Amygdala (tissue), 56 donors: ENCODE results near the gene RRBP1.
A peak's percentile ranks its signal among the peaks of the same experiment; 100 is the strongest.

Experiments
- DNase-seq, 56 donors: peaks; one replicate each; lab custom pipeline; 2025; lab: John Stamatoyannopoulos, UW

RRBP1 gene

DNA sequence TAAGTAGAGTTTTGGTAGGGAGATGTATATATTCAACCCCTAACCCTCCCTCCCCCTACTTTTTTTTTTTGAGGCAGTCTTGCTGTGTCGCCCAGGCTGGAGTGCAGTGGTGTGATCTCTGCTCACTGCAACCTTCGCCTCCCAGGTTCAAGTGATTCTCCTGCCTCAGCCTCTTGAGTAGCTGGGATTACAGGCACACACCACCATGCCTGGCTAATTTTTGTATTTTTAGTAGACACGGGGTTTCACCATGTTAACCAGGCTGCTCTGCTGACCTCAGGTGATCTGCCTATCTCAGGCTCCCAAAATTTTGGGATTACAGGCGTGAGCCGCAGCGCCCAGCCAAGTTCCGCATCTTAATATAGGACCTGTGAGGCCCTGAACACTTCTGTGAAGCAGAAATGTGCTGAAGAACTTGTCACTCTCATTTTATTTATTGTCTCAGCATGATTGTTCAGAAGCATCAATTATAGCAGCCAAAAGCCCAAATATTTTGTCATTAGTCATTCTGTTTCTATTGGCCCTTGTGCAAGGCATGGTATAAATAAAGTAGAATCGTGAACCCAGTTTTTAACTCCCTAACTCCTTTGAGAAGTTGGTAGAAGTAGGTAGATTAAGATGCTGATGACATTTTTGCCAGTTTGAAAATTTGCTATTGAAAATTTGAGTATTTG is 92.7 kb downstream of the RRBP1 start:
- DNase-seq = no peak

DNA sequence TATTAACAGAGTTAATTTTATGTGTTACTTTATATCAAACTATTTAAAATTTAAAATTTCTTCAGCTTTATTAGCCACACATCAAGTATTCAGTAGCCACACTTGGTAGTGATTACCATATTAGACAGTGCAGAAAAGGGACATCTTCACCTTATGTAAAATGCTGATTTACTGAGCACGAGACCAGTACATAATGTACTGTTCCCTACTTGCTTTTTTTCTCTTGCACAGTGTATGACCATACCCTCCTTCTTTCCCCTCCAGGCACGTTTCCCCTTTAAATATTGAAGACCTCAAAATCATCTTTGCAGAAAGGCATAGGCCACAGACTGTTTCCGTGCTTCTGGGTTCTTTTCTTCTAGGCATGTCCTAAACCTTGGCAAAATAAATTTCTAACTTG is 94.2 kb downstream of the RRBP1 start:
- DNase-seq = no peak

DNA sequence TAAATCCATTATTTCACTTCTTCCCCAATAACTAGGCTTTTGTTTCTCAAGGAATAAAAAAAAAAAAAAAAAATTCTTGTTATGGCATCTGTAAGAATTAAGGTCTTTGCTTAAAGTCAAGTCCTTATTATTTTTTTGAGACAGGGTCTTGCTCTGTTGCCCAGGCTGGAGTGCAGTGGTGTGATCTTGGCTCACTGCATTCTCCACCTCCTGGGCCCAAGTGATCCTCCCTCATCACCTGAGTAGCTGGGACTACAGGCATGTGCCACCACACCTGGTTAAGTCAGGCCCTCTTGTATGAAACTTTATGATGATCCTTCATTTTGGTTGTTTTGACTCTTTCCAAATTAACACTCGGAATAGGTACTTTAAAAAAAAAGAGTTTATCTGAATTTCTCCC is 94.9 kb downstream of the RRBP1 start:
- no peak for DNase-seq

DNA sequence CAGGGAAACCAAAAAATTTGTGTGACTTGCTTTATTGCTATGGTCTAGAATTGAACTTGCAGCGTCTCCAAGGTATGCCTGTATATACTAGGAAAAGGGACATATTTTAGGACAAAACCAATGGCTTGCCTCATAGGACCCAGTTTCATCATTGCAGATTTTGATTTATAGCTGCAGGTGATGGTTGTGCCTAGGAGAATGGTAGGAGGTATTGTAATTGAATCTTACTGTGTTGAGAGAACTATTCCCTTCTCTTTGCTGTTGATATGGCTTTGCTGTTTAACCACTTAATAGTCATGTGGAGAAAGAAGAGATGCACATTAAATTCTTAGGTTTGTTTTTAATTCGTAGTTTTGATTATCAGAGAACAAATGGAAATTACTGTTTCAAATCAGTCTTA is 95.8 kb downstream of the RRBP1 start:
- no peak for DNase-seq

DNA sequence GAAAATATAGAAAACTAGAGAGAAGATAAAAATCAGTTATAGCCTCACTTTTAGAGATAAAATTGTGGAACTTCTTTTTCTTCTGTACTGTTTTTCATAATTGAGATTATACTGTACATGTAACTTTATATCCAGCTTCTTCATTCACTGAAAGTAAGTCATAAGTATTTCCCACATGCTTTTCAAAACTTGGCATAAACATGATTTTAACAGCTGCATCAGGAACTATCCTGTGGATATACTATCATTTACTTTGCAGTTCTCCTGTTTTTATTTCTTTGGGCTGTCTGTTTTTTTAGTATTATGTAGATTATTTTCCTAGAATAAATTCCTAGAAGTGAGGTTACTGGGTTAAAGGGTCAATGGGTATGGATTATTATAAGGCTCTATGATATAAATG is 97.4 kb downstream of the RRBP1 start:
- DNase-seq = no peak

DNA sequence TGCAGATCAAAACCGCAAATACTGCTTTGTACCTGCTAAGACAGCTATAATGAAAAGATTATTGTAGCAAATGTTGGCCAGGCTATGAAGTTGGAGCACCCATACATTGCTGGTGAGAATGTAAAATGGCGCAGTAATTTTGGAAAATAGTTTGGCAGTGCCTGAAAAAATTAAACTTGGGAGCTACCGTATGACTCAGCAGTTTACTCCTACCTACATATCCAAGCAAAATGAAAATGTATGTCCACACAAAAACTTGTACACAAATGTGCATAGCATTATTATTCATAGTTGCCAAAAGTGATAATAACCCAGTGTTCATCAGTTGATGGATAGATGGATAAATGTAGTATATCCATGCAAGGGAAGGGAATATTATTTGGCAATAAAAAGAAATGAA is 98.9 kb downstream of the RRBP1 start:
- DNase-seq = no peak

DNA sequence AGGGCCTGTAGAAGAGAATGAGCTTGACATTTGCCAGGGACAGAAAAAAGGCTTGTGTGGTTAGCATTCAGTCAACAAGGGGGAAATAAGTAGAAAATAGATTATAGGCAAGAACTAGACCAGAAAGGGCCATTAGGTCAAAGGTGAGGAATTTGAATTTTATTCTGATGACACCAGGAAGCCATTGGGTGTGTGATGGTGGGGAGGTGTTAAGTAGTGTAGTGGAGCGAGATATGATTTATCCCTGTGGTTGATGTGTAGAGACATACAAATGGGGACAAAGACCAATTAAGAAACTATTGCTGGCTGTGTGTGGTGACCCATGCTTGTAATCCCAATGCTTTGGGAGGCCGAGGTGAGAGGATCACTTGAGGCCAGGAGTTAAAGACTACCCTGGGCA is 101.1 kb downstream of the RRBP1 start:
- DNase-seq = no peak

DNA sequence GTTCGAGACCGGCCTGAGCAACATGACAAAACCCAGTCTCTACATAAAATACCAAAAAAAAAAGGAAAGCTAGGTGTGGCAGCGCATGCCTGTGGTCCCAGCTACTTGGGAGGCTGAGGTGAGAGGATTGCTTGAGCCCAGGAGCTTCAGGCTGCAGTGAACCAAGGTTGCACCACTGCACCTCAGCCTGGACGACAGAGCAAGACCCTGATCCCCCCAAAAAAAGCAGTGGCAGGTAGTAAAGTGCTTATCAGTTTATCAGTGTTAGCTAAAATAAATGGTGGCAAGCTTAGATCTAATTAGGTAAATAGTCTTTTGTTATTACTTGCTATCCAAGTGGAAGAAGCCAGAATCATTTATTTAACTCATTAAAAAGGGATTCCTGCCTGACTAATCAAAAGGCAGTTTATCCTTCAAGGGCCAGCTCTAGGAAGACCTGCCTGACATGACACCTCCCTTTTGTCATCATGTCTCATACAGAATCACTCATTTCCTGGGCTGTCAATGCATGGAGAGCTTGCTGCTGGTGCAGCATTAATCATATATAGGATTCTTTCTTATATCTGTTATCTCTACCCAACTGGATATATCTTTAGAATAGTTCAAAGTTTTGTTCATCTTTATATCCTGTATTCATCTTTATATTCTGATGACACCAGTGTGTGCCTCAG is 102.5 kb downstream of the RRBP1 start:
- DNase-seq = no peak

DNA sequence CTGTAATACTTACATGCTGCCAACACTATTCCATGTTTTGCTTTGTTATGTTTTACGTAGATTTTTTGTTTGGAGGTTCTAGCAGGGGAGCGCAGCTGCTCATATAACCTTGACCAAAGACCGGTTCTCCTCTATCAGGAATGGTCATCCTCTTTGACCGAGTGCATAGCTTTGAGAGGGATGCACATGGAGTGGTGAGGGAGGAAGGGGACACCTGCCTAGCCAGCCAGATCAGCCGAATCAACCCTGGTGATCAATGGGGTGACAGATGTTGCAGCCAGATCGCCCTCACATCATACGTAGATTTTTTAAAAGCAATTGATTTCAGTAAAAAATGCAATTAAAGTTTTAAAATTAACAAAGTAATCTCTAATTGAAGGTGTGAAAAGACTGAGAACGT is 105.8 kb downstream of the RRBP1 start:
- DNase-seq = no peak

DNA sequence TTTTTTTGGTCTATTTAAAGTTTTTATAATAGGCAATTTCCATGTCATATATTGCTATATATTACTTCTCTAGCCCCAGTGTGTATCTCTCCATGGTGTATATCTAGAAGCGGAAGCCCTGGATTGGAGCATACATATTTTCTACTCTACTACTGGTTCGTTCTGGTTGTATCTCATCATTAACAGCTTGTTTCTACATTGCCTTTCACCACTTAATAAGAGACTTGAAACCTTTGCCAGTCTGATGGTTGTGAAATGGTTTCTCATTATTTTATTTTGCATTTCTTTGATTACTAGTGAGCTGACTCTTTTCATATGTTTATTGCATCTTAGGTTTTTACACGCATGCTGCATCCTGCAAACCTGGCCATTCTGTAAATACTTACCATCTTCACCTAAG is 108.6 kb downstream of the RRBP1 start:
- no peak for DNase-seq

DNA sequence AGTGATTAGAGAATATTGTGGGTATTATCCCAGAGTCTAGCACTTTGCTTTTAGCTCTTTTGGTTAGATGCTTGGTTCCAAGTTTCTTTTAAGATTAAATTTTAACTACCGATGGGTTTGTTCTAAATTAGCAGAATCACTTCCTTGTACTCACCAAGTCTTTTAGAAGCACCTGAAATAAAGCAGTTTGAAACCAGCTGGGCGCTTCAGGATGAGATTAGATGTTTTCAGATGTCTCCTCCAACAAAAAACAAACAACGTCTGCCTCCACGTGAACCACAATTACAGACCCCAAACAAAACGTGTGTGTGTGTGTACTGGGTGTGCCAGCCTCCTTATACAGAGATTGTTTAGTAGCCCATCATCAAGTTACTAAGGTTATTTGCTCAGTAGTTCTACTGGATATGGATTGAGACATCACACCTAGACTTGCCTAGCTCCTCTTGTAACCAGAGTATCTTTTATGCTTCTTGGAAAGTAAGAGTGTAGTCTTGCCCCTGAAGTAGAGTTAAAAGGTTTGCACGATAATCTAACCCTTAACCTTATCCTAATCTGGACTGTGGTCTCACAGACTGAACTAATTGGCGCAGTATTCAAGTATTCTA is 109.9 kb downstream of the RRBP1 start:
- no peak for DNase-seq

DNA sequence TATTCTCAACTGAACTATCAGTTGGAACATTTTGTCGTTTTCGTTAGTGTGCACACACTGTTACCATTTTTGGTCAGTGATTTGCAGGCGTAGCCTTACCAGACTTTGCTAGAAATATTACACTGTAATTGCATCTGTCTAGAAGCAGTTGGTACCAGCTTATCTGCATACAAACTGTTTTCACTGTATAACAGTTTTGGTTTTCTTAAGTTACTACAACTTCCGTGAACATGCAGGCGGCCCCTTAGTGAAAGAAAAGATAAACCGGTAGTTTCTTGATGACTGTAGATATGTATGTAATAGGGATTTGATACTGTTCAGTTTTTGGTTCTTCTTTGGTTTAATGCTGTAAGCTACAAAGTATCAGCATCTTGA is 110.9 kb downstream of the RRBP1 start:
- no peak for DNase-seq

DNA sequence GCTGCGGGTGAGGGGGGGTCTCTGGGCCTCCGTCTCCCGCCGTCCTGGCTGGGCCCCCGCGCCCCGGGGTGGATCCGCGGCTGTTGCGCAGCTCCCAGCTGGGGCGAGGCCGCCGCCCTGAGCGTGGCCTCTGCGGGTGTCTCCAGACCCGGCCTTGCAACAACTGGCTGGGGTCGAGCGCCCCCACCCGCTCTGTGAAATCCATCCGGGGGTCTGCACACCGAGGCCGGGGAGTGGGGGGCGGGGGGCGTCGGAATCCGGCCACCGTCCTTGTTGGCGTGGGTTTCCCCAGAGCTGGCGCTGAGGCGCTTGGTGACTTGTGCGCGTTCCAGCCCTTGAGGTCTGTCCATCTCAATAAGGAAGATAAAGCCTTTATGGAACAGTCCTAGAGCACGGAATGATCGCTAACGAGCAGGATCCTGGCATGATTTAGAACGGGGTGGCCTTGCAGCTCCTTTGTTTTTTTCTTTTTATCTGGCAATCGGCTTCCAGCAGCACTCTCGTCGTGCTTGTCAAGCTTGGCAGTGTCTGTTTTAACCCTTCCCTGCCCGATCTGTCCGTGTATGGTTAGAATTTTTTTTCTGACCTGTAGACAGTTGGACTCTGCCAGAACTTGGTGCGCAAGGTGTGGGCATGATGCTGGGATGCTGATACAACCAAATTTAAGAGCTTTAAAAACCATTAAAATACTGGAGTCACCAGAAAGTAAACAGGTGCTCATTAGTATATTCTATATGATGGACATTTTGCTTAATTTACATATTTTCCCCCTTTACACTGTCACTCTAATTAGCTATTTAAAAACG is 111.5 kb downstream of the RRBP1 start:
- peak in 35 of 56 donors; percentile 23 to 82 (median 53) for DNase-seq

DNA sequence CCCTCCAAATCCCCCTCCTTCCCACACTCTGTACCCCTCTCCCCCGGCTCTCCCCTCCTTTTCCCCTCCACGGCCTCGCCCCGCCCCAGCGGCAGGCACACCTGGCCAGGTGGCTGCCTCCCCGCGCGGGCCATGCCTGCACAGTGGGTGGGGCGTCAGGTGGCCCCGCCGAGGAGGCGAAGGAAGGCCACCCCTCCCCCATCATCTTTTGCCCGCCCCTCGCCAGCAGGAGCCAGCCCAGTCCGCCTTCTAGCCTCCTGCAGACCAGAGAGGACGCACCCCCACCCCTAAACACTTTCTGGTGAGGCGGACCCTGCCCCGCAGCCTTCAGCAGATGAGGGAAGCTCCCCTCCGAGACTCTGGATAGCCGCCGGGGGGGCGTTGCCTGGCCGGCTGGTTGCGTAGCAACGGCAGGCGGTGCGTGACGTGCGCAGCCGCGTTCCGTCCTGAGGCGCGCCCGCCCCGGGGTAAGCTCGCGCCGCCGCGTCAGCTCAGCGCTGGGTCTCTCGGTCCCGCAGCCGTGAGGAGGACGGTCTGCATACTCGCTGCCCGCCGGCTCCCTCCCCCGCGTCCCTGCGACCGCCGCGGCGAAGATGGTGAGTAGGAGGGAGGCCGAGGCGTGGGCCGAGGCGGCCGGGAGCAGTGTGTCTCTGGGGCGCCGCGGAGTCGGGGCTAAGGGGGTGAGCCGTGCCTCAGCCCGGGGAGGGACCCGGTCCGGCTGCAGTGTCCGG is 112.3 kb downstream of the RRBP1 start, which contains the start of gene DSTN:
Gene DSTN (plus strand): TSS at position 460 of the 731 bp plus-strand sequence. CDS start 134 bp downstream, at position 594.
- DNase-seq = peak; percentile 22 to 93 (median 79)

DNA sequence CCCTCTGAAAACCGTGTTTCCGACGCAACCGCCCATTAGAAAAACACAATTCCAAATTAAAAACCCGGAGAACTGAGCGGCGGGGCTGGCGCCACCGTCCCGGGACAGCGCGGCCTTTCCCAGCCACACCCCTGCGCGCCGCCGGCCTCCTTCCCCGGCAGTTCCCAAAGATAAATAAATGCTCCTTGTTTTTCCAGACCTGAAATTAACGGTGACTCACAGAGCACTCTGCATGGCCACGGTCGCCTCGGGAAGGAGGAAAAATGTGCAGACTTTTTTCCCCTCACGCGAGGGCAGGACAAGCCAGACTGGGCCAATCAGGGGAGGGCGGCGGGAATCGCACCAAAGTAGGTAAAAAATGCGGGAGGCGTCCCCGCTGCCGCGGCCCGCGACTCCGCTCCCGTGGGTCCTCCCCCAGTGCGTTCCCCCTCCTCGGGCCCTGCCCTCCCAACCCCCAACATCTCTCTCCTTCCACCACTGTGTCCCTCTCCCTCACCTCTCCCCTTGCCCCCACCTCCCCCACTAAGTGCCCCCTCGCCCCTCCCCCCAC is 113.0 kb downstream of the RRBP1 start:
- peak in 28 of 56 donors; percentile 2 to 65 (median 24) for DNase-seq

DNA sequence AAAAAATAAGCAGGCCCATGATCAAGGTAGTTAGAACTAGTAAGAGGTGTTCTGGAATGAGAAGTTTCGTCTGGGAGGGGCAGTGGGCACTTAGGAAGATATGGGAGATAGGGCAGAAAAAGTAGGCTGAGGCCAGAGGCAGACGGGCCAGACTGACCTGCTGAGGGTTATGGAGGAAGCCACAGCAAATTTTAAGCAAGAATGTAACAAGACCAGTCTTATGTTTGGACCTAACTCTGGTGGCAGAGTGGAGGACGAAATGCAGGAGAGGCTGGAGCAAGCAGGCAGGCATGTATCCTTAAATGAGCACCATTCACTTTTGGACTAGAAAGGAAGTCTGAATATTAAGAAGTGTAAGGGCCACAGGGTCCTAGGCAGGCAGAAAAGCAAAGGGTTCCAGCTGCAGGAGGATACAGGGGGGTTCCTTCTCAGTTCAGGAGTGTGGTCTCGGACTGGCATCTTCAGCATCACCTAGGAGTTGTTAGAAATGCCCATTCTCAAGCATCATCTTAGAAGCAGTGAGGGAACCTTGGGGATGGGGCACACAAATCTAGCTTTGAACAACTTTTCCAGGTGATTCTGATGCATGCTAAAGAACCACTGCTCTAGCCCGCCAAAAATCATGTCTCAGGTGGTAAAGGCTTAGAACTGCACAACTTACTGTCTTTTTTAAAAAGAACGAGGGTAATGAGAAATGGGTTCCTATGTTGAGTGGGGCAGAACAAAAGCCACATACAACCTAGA is 113.8 kb downstream of the RRBP1 start:
- no peak for DNase-seq

DNA sequence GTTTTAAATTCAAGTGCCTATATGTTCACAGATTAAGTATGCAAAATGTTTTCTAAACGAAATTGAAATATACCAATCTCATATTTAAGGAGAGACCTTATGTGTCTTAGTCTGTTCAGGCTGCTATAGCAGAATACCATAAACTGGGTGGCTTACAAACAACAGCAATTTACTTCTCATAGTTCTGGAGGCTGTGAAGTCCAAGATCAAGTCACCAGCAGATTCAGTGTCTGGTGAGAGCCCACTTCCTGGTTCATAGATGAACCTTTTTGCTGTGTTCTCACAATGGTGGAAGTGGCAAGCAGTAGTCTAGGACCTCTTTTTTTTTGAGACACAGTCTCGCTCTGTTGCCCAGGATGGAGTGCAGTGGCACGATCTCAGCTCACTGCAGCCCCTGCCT is 115.7 kb downstream of the RRBP1 start:
- DNase-seq = no peak

DNA sequence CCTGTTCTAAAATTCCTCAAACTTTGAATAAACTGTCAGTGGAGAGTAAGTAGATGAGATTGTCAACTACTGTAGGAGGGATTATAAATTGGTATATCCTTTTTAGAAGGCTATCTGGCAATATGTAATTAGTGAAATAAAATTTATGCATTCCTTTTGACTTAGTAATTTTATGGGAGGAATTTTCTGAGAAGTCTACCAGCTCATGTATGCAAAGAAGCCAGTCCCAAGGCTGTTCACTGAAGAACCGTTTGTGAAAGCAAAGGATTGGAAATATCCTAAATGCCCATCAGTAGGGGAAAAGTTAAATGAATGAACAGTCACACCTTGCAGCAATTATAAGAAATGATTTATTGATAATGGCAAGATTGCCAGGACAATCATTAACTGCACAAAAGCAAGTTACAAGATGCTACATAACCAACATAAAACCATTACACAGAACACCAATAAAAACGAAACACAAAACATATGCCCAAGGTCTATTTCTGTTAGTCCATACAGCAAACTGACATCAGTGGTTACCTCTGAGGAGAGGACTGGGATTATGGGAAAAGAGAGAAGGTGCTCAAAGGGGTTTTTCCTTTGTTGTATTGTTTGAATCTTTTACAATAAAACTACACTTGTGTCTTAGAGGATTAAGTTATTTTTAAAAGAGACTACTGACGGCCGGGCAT is 116.7 kb downstream of the RRBP1 start:
- DNase-seq = no peak
